GM19328 (cell line): Measurements from ENCODE around the gene TBXAS1.

Experiments
- ATAC-seq: cut with Tn5 transposase; IDR thresholded peaks from one replicate; pipeline ENCODE4 v1.9.1; 2021; ENCODE audit warnings: mild to moderate bottlenecking, moderate library complexity; ENCODE audit not compliant: unreplicated experiment

The TBXAS1 gene

DNA sequence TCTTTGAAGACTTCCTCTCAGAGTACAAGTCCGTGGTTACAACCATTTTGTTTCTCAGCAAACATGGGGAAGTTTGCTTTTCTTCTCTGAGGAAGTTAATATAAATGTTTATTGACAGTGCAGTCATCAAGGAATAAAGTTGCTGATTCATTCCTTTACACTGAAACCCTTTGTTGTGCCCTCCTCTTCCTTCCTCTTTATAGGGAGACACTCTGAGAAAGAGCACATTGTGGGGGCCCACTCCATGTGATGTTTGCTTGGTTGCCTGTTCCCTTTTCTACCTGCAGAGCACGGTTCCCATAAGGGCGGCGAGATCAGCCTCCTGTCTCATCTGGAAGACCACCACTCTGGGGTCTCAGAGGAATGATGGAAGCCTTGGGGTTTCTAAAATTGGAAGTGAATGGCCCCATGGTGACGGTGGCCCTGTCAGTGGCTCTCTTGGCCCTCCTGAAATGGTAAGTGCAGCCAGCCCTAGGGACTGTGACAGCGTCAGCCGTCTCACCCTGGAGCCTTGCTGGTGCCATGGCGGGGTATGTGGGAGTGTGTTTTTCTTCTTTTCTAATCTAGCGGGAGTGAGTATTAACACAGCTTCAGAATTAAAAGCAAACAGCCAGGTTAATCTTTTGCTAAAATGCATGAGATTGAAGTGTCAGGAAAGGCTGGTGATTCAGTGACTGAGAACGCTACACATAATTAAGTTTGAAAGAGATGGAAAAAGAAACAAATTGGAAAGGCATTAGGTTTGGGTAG lies at the start of gene TBXAS1:
TSS of gene TBXAS1 (plus strand) at position 240 of the 750 bp plus-strand sequence. CDS start at position 367, 127 bp downstream.
- ATAC-seq: no peak

DNA sequence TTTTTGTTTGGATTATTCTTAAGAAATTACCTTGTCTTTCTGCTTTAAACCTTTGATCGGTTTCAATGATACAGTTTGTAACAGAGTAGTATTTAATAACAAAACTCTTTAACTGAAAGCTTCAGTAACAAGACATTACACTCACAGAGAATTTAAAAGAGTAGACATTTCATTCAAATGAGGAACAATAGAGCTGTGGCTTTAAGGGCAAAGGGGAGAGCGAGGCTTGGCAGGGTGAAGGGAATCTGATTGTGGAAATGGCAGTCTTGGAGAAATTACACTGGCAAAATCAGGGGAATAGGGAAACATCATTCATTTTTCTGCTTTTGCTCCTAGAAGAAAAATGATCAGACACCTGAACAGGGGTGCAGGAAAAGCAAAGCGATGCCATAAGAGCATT lies 46.1 kb upstream of the TBXAS1 start:
- ATAC-seq: no peak

DNA sequence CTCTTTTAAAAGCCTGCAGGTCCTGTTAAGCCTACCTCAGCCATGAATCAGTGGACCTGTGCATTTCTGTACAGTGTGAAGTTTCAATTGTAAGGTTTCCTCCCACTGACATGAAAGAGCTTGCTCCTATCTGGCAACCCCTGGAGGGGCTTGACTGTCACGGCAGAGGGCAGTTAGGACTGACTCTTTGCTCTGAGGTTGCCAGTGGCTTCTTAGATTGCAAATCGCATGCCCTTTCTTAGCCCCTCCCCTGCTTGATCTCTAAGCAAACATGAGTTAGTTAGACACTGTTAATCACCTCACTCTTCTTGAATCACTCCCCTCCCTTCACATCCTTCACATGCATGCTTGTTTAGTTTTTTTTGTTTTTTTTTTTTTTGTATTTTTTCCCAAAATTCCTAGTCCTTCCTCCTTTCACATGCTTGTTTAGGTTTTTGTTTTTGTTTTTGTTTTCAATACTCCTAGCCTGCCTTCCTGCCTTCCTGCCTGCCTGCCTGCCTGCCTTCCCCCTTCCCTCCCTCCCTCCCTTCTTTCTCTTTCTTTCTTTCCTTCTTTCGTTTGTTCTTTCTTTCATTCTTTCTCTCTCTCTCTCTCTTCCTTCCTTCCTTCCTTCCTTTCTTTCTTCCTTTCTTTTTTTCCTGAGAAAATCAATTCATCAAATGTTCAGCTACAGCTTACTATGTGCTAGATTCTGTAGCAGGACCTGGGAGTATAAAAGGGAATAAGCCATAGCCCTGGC lies 45.2 kb upstream of the TBXAS1 start:
- no peak for ATAC-seq

DNA sequence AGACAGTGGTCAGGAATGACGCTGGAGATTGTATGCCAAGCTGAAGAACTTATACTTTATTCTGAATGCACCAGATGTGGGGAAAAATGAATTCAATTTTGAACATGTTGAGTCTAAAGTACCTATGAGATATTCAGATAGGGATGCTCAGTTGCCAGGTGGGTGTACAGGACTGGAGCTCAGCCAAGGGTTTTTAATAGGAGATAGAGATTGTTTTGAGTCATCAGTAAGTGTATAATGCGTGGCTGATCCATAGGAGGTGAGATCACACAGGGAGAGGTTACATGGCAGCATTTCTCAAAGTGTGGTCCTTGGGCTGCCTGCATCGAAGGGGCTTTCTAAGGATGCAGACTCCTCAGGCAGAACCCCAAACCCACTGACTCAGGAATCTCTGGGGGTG lies 44.4 kb upstream of the TBXAS1 start:
- no peak for ATAC-seq

DNA sequence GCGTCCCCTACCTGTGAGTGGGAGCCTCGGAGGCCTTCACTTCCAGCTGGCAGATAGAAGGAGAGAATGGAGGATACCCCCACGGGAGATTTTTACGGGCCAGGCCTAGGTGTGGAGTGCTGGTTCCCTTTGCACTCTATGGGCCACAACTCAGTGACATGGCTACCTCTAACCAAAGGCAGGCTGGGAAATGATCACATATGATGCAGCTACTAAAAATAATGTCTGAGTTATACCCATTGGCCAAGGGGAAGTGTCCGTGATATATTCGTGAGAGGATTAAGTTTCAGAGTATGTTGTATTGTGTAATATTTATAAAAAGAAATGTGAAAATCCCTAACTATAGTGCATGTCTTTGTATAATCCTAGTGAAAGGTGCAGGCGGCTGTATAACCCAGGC lies 37.7 kb upstream of the TBXAS1 start:
- ATAC-seq: no peak

DNA sequence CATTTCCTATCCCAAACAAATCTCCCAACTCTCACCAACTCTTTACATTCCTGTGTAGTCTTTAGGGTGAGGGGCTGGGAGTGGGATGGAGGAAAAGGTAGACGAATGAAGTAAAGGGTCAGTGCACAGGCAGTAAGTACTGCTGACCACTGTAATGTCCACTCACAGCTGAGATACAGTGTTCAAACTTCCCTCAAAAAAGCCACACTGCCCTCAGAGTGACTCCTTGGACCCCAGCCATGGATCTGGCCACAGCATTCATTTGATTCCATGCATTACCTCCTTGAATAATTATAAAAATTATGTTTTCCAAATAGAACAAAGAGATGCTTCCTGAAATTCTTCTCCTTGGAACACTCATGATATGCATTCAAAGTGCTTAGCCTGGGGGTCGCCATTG lies 31.5 kb upstream of the TBXAS1 start:
- ATAC-seq: no peak

DNA sequence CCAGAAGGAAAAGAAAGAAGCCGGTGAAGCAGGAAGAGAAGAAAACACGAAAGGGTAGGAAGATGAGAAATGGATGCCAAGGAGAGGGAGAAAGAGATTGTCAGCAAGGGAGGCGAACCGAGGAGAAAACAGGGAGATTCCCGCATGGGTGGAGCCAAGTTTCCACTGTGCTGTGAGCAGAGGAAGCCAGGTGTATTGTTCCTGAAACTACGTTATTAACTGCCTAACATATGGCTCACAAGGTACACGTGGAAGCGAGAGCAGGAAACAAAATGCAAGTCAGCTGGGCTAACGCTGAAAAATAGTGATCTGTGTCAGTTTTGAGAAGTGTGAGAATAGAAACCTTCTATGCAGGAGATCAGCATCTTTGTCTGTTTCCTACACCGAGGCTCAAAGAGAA lies 30.8 kb upstream of the TBXAS1 start:
- peak; percentile 65 for ATAC-seq

DNA sequence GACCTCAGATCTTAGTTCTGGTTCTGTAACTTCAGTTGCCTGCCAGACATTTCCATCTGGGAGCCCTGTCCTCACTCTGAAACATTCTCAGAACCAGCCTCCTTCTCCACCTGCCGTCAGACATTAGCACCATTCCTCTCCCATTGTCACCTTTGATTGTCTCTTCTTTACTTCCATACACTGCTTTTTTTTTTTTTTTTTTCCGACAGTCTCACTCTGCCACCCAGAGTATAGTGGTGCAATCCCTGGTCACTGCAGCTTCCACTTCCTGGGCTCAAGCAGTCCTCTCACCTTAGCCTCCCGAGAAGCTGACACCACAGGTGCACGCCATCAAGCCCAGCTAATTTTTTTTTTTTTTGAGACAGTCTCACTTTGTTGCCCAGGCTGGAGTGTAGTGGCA lies 30.2 kb upstream of the TBXAS1 start:
- no peak for ATAC-seq

DNA sequence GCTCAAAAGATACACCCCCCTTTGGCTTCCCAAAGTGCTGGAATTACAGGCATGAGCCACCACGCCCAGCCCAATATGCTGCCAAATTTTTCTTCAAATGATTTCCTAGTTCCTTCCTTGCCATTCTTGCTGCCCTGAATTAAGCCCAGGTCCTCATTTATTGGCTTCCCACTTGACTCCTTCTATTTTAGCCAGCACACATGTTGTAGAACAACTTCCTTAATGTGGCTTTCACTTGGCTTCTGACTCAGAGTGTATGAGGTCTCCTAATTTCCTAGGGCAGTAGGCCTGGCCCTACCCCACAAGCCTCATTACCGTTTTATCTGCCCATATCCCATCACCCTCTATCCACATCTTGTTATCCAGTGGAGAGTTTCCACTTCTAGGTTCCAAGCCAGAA lies 29.5 kb upstream of the TBXAS1 start:
- no peak for ATAC-seq

DNA sequence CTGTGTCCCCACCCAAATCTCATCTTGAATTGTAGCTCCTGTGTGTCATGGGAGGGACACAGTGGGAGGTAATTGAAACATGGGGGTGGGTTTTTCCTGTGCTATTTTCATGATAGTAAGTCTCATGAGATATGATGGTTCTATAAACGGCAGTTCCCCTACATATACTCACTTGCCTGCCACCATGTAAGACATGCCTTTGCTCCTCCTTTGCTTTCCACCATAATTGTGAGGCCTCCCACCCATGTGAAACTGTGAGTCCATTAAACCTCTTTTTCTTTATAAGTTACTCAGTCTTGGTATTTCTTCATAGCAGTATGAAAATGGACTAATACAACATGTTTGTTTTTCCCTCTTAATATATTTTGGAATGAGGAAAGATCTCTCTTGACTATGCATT lies 24.5 kb upstream of the TBXAS1 start:
- no peak for ATAC-seq

DNA sequence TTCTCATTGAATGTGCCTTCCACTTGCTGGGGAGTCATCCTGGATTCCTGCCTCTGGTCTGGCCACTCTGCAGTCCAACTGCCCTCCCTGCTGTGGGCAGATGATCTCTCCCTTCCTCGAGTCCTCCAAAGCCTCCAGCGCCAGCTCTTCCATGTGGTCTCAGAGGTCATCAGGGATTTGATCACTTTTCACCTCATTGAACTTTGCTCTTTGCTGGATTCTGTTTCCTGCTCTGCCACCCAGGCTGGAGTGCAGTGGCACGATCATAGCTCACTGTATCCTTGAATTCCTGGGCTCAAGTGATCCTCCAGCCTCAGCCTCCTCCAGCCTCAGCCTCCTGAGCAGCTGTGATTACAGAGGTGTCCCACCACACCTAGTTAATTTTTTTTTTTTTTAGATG lies 22.1 kb upstream of the TBXAS1 start:
- ATAC-seq: no peak

DNA sequence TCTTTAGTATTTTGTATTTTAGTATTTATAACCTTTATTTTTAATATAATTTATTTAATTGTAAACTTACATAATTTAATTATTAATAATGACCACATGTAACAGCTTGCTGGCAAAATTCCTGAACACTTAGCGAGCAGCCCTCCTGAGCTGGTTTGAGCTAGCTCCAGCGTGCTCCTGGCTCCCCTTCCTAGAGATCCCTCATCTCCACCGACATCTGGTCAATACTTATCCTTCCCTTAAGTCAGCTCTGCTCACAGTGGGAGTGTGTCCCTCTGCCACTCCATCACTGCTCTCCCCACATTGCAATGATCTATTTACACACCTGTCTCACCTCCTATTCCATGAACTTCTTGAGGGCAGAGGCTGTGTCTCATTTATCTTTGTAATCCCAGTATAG lies 20.6 kb upstream of the TBXAS1 start:
- no peak for ATAC-seq

DNA sequence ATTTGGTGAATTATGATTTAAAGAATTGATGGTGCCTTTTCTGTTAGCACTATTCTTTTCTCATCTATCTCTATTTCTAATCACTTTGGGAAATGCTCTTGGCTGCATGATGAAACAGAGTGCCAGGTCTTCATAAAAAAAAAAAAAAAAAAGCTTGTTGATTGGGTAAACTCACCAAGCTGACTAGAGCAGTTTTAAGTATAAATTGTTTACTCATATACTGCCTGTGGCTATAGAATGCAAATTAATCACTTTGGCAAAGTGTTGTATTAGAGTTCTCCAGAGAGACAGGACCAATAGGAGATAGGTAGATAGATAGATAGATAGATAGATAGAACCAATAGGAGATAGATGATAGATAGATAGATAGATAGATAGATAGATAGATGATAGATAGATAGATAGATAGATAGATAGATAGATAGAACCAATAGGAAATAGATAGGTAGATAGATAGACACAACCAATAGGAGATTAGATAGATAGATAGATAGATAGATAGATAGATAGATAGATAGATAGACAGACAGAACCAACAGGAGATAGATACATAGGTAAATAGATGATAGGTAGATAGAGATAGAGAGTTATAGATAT lies 20.1 kb upstream of the TBXAS1 start:
- no peak for ATAC-seq

DNA sequence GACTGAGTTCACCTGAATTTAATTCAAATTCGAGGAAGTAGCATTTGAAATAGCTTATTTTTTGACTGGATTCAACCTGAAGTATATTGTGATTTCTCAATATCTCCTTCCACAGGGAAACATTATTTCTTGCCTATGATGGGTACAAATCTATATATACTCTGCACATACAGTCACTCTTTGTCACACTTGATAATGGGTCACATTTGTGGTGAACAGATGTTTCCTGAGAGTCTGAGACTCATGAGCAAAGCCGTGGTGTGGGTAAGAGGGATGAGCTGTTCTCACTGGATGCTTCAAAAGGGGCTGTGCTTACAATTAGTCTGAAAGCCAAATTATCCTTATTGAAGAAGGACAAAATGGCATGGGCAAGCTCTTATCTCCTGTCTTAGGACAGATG lies 18.0 kb upstream of the TBXAS1 start:
- ATAC-seq: no peak

DNA sequence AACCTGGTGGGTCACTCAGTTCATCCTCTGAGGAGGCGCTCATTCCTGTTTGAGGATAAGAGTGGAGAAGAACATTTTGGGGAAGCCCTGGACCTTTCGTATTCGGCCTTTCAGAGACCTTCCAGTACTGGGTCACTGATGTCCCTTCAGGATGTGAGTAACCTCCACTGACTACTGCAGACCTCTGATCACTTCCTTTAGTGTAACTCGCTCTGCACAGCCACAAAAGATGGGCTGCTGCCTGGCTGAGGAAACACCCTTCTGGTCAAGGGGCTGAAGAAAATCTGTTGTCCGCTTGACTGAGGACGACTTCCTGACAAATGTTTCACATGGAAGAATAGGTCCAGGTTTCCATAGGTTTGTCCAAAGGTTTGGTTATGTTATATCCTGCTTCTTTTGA lies 15.9 kb upstream of the TBXAS1 start:
- no peak for ATAC-seq

DNA sequence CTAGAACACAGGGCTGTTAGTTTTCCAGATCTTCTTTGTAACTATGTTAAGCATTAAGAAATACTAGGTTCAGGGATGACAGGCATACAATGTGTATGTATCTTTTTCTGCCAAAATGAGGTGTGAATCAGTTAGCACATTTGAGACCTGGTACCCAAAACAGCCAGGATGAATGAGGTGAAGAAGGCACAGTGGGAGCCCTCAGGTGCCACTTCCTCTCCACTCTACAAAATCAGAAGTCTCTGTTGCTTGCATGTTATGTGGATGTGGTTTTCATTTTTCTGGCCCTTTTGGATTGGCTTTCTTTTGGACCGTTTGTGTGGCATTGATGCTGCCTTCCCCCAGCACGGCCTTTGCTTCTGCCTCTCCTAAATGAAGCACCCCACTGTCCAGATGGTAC lies 15.4 kb upstream of the TBXAS1 start:
- no peak for ATAC-seq

DNA sequence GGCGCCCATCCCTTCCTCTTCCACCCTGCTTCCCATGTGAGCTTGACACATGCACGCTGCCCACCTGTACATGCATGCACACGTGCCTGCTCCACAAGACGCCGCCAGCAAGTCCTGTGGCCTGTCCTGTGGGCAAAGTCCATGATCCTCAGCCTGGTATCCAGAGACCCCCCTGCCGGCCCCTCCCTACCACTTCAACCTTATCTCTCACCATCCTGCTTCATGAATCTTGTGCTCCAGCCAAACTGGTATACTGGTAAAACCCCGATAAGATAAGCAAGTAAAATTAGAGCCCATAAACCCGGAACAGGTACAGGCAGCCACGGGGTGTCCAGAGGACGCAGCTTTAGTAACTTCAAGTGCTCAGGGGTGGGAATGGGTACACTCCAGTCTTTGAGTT lies 11.8 kb upstream of the TBXAS1 start:
- ATAC-seq: no peak

DNA sequence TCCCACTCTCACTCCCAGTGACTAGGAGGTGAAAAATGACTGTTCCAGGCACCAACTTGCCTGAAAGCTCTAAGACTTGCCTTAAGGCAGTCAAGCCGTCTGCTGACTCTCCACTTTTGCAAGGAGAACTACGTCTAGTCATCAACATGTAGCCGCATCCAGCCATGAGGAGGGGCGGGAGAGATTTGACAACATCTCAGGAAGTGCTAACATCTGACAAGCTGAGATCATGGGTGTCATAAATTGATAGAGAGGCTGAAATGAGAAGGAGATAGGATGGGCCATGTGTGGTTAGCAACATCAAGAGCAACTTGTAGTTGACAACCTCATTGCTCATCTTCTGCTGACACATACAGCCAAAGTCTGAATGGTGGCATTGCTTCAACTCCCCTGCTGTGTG lies 9.0 kb upstream of the TBXAS1 start:
- no peak for ATAC-seq

DNA sequence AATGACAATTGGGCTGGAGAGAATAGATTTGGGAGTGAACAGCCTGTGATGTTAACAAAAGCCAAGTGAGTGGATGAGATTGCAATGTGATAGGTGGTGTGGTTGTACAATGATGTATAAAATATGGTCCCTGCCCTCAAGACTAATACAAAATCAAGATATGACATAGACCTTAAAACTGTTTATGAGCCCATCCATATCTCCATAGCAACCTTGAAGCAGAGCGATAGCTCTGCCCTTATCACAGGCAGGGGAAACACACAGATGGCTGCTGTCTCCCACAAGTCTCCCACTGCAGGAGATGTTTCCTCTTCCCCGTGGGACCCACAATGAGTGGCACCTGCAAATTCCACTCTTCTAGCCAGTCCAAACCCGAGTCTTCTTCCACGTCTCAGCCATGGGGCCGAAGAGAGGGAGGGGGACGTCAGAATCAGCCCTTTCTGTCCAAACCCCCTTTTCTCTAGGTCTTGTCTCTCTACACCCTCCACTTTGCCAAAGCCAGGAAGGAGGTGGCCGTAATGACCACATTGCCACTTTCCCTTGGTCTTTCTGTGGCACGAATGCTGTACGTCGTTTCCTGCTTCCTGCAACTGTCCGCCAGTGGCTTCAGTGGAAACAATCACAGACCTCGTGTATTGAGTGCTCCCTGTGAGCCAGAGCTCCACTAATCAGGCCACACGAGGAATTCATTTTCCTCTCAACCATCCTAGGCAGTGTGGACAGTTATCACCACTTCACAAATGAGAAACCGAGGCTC lies 7.5 kb upstream of the TBXAS1 start:
- ATAC-seq: no peak

DNA sequence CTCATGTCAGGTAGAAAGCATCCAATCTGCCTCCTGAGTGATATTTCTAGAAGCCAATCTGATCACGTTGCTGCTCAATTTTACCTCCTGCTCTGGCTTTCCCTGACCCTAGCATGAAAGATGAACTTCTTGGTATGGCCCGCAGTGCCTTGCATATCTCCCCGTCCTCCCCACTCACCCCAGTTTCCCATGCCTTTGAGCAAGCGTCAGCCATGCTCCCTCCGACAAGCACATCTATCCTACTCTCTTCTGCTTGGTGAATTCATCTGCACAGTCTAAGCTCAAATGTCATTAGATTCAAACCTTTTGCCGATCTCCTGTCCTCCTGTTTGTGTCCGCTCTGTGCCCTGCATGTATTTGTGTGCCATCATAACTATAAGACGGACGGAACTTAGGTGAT lies 6.2 kb upstream of the TBXAS1 start:
- ATAC-seq: no peak

DNA sequence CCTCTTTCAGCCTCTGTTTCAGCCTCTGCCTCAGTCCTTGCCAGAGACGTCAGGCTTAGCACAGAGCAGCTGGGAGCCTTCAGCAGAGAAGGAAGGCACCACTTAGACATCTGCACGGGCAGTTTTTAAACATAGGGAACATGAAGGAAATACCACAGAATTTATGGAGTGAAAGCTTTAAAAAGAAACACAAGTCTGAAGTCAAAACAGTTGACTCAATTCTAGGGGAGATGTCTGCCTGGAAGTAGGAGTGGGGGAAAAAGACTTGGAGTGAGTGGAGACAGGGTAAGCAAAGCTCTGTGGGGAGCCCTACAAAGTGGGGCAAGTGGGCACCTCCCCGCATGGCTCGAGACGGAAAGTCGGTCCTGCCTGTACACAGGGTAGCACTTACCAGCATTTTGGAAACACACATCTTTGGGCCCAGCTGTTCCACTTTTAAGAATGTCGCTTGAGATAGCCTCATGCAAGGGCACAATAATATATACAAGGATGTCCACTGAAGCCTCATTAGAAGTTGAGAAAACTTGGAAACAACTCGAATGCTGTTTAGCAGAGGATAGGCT lies 5.0 kb upstream of the TBXAS1 start:
- no peak for ATAC-seq
